Measurements from ENCODE around the gene MAP4K3. TPM values are rescaled to one million over a fixed set of nuclear protein-coding genes. Genes with fewer than 3 reads are reported as not detected.

The MAP4K3 gene
- 18.3 and 25.1 TPM in 2 replicates for total RNA-seq

- peak within 1 kb of the TSS; percentile 88 for H3K4me3 ChIP-seq (ENCODE audit: low read depth, low read length)
- TF ChIP-seq CTCF (conservative IDR thresholded peaks at IDR 0.05; ENCODE audit: low read depth, low read length), result peak; percentile 0
- DNase-seq (ENCODE audit: low read depth), result no peak
These were observed at the start of gene MAP4K3 for GRCh38 chr2:39436592-39437521. Gene MAP4K3, minus strand, starts transcription at chr2:39437285. Its CDS starts 298 bp downstream, at chr2:39436987.

GRCh38 chr2:39486071-39486470, 49.0 kb upstream of the MAP4K3 start:
- no peak for DNase-seq (ENCODE audit: low read depth)
- no peak for TF ChIP-seq CTCF (conservative IDR thresholded peaks at IDR 0.05; ENCODE audit: low read depth, low read length)
- H3K4me3 ChIP-seq (ENCODE audit: low read depth, low read length), result no peak overlapping the region

GRCh38 chr2:39484620-39485495, 47.8 kb upstream of the MAP4K3 start:
- no peak overlapping the region for H3K4me3 ChIP-seq (ENCODE audit: low read depth, low read length)
- no peak for TF ChIP-seq CTCF (conservative IDR thresholded peaks at IDR 0.05; ENCODE audit: low read depth, low read length)
- DNase-seq (ENCODE audit: low read depth), result no peak

GRCh38 chr2:39484206-39484605, 47.1 kb upstream of the MAP4K3 start:
- H3K4me3 ChIP-seq (ENCODE audit: low read depth, low read length), result no peak overlapping the region
- no peak for TF ChIP-seq CTCF (conservative IDR thresholded peaks at IDR 0.05; ENCODE audit: low read depth, low read length)
- DNase-seq (ENCODE audit: low read depth), result no peak

GRCh38 chr2:39483534-39483933, 46.4 kb upstream of the MAP4K3 start:
- no peak for DNase-seq (ENCODE audit: low read depth)
- no peak overlapping the region for H3K4me3 ChIP-seq (ENCODE audit: low read depth, low read length)
- no peak for TF ChIP-seq CTCF (conservative IDR thresholded peaks at IDR 0.05; ENCODE audit: low read depth, low read length)

GRCh38 chr2:39481611-39482010, 44.5 kb upstream of the MAP4K3 start:
- TF ChIP-seq CTCF (conservative IDR thresholded peaks at IDR 0.05; ENCODE audit: low read depth, low read length), result no peak
- no peak overlapping the region for H3K4me3 ChIP-seq (ENCODE audit: low read depth, low read length)
- DNase-seq (ENCODE audit: low read depth), result no peak
